GM12878 (cell line): Measurements from ENCODE around the gene RSPRY1. TPM values are rescaled to one million over a fixed set of nuclear protein-coding genes. Genes with fewer than 3 reads are reported as not detected.

Experiments used
- BCL11A ChIP-seq: IDR thresholded peaks from 2 replicates; pipeline ENCODE4 v1.6.1; 2011; ENCODE audit warnings: low read depth, low read length
- BCL3 ChIP-seq: IDR thresholded peaks from 2 replicates; pipeline ENCODE4 v1.6.1; 2011; ENCODE audit warnings: borderline replicate concordance, low read depth, mild to moderate bottlenecking, moderate library complexity, low read length; ENCODE audit not compliant: insufficient read depth, poor library complexity, severe bottlenecking
- CEBPB ChIP-seq, 2 experiments: fragments of 150-350 bp in 1 of 2; IDR thresholded peaks; 2 replicates each; pipeline ENCODE4 v1.6.1; 2012 to 2014; ENCODE audit warnings: low read depth in 2 of 2, low read length in 2 of 2, borderline replicate concordance in 1 of 2, inconsistent platforms in 1 of 2
- CTCF ChIP-seq, 3 experiments: IDR thresholded peaks in 2 of 3; conservative IDR thresholded peaks in 1 of 3; 2 replicates each; pipeline ENCODE4 v1.5.1; 2011; ENCODE audit warnings: low read depth in 3 of 3, low read length in 3 of 3, mild to moderate bottlenecking in 3 of 3, control low read depth in 2 of 3, moderate library complexity in 2 of 3, inconsistent platforms in 1 of 3, mixed read lengths in 1 of 3; ENCODE audit not compliant: control insufficient read depth in 2 of 3, insufficient read depth in 1 of 3; ENCODE audit errors: extremely low read depth in 1 of 3
- MEF2A ChIP-seq: IDR thresholded peaks from 2 replicates; pipeline ENCODE4 v1.6.1; 2011; ENCODE audit warnings: low read depth, mild to moderate bottlenecking, low read length, moderate library complexity; ENCODE audit not compliant: insufficient read depth
- NR2C1 ChIP-seq: fragments of 450-650 bp; IDR thresholded peaks from 2 replicates; pipeline ENCODE4 v1.6.1; 2017; ENCODE audit warnings: antibody characterized with exemption, mild to moderate bottlenecking, moderate library complexity
- SKIL ChIP-seq: fragments of 450-650 bp; IDR thresholded peaks from 2 replicates; pipeline ENCODE4 v1.6.1; 2017; ENCODE audit warnings: mild to moderate bottlenecking, low read depth, inconsistent platforms; ENCODE audit not compliant: poor library complexity, severe bottlenecking
- SREBF1 ChIP-seq: IDR thresholded peaks from 2 replicates; pipeline ENCODE4 v1.6.1; 2012; ENCODE audit warnings: mild to moderate bottlenecking, low read length
- ZNF207 ChIP-seq: fragments of 450-650 bp; IDR thresholded peaks from 2 replicates; pipeline ENCODE4 v1.6.1; 2014; ENCODE audit warnings: antibody characterized with exemption, mild to moderate bottlenecking, borderline replicate concordance
- ZNF384 ChIP-seq: IDR thresholded peaks from 2 replicates; pipeline ENCODE4 v1.6.1; 2012; ENCODE audit warnings: low read depth, mild to moderate bottlenecking, low read length, improper control_type of control experiment, borderline replicate concordance
- polyA plus RNA-seq, 11 experiments: library from polyadenylated mRNA; depleted of rRNA in 4 of 11; unstranded in 6 of 11; stranded (reverse) in 5 of 11; fragments of >200 nt; fragmentation: Nextera tagmentation in 4 of 11; fragmentation: Illumina TruSeq in 1 of 11; extraction: Ambion mirVana in 4 of 11; extraction: Trizol in 1 of 11; gene quantifications; 1 replicate in 1 of 11; 2 replicates in 10 of 11; pipeline versions ENCODE4 v1.2.1 to v1.2.3, GENCODE V29; 2011 to 2016; ENCODE audit warnings: inconsistent platforms in 2 of 11, missing spikeins in 2 of 11, low read depth in 1 of 11
- total RNA-seq, 4 experiments: library from RNA; depleted of rRNA in 3 of 4; stranded (reverse); fragments of >200 nt in 3 of 4; fragmentation: Illumina TruSeq in 1 of 4; extraction: Trizol in 1 of 4; gene quantifications; 2 replicates each; pipeline versions ENCODE4 v1.2.1 to v1.2.3, GENCODE V29; 2013 to 2021

The RSPRY1 gene
- total and polyA plus RNA-seq, 10 of the 15 experiments (the other 5 are each of a cell fraction or from before 2014, with no cell fraction given): 18.5 to 57.0 (median 41.2) TPM

GRCh38 chr16:57244767-57245471 is 58.8 kb downstream of the RSPRY1 start, which contains the start of gene ARL2BP (continued):
- TF ChIP-seq SKIL (peak; percentile 50), BCL11A (no peak), ZNF384 (no peak), CTCF (IDR thresholded peaks at IDR 0.05 in 2 of 3, conservative IDR thresholded peaks at IDR 0.05 in 1 of 3; ENCODE audit: control insufficient read depth in 2 of 3, extremely low read depth in 1 of 3, insufficient read depth in 1 of 3, low read depth in 3 of 3, low read length in 3 of 3) (peak in 1 of 3 experiments; percentile 22; a peak in 1 of 6 replicates), SREBF1 (no peak), MEF2A (no peak), ZNF207 (peak; percentile 80; the same call in 1 of the 2 replicates), BCL3 (peak; percentile 50), CEBPB (IDR thresholded peaks at IDR 0.05; ENCODE audit: borderline replicate concordance in 1 of 2, low read depth in 2 of 2, low read length in 2 of 2) (no peak), NR2C1 (peak; percentile 45; the same call in 1 of the 2 replicates)
